ENCODE results near the gene MSI2. TPM values are rescaled to one million over a fixed set of nuclear protein-coding genes. Genes with fewer than 3 reads are reported as not detected.

The MSI2 gene
- total and polyA plus RNA-seq, 2 donors (not counting 3 experiments of a cell fraction or from before 2014, with no cell fraction given): 20.9 to 59.3 TPM

GRCh38 chr17:57506774-57507127 is 250.4 kb downstream of the MSI2 start:
- ChIA-PET CTCF (interaction anchor here (1.3 to 1.4 kb wide), 3 partner anchors 9 to 264 kb away, joined by 4 to 7 read pairs (median 5); no protein-coding TSS in a partner anchor), POLR2A (no interaction called here)
- no peak overlapping the region for H3K4me2 ChIP-seq (ENCODE audit: insufficient read depth, low read length)
- intact Hi-C loops (cut with micrococcal nuclease) (no loop called here), dilution Hi-C loops (cut with MboI; ENCODE audit: extremely low pct_ligation_motif_present, low sequenced_read_pairs) (no loop called here)
- no peaks in the 10 kb centered on the region for H3K36me3 ChIP-seq (ENCODE audit: control insufficient read depth in 2 of 2, extremely low read depth in 1 of 2, insufficient read depth in 2 of 2, low read length in 2 of 2)
- H4K20me1 ChIP-seq (replicated peaks; ENCODE audit: control insufficient read depth, extremely low read depth, insufficient read depth, low read length): no peaks in the 10 kb centered on the region
- DNase-seq (ENCODE audit: low read depth, low spot score) (no peak), FAIRE-seq (no peak)
- no peaks in the 10 kb centered on the region for H3K79me2 ChIP-seq (ENCODE audit: control insufficient read depth, insufficient read depth, low read length)
- no peak overlapping the region for H3K4me3 ChIP-seq (replicated peaks in 1 of 3; ENCODE audit: insufficient read depth in 1 of 3, low read depth in 1 of 3, low read length in 3 of 3)
- no peak overlapping the region for H2AFZ ChIP-seq (ENCODE audit: low read depth, low read length)
- BruUV-seq (replicated peaks): no TSS peak
- no peaks in the 10 kb centered on the region for H3K9me1 ChIP-seq (replicated peaks; ENCODE audit: control insufficient read depth, extremely low read depth, insufficient read depth, low read length)
- H3K9ac ChIP-seq (replicated peaks; ENCODE audit: extremely low read depth, insufficient read depth, low read length): no peak overlapping the region
- H3K4me1 ChIP-seq (ENCODE audit: control insufficient read depth, extremely low read depth, insufficient read depth, low read length): no peaks in the 10 kb centered on the region
- TF ChIP-seq POLR2AphosphoS5 (IDR thresholded peaks at IDR 0.05; ENCODE audit: insufficient read depth, low read depth, low read length) (no peak), POLR2A (IDR thresholded peaks at IDR 0.05; ENCODE audit: low read depth, low read length) (no peak), MYC (IDR thresholded peaks at IDR 0.05; ENCODE audit: low read depth, low read length) (no peak), EZH2 (IDR thresholded peaks at IDR 0.05; ENCODE audit: borderline replicate concordance, low read depth, low read length, severe bottlenecking) (no peak), CTCF (IDR thresholded peaks at IDR 0.05; ENCODE audit: extremely low read depth in 1 of 2, insufficient read depth in 1 of 2, low read depth in 1 of 2, low read length in 2 of 2) (no peak), MAX (IDR thresholded peaks at IDR 0.05; ENCODE audit: insufficient read depth, insufficient read length) (no peak), FOS (IDR thresholded peaks at IDR 0.05; ENCODE audit: borderline replicate concordance, insufficient read depth, low read length) (no peak), GATA2 (IDR thresholded peaks at IDR 0.05; ENCODE audit: insufficient read depth, insufficient read length, low read depth, low read length) (no peak), JUN (IDR thresholded peaks at IDR 0.05; ENCODE audit: borderline replicate concordance, insufficient read depth, insufficient read length, low read depth) (no peak)
- H3K27me3 ChIP-seq (ENCODE audit: control insufficient read depth in 2 of 2, insufficient read depth in 2 of 2, low read length in 2 of 2): no peaks in the 10 kb centered on the region
- no peak overlapping the region for H3K27ac ChIP-seq (ENCODE audit: insufficient read depth, low read depth, low read length)
- H3K9me3 ChIP-seq (replicated peaks; ENCODE audit: control insufficient read depth, insufficient read depth, low read length): no peaks in the 10 kb centered on the region

Measured in endothelial cell of umbilical vein (primary cell).